ENCODE results near the gene MRPL24. TPM values are rescaled to one million over a fixed set of nuclear protein-coding genes. Genes with fewer than 3 reads are reported as not detected.

MRPL24 gene
- total RNA-seq (2022; extraction: Qiagen RNA extraction; ENCODE audit: low read depth): 176 to 207 TPM (median 198 TPM) in 5 replicates

DNA sequence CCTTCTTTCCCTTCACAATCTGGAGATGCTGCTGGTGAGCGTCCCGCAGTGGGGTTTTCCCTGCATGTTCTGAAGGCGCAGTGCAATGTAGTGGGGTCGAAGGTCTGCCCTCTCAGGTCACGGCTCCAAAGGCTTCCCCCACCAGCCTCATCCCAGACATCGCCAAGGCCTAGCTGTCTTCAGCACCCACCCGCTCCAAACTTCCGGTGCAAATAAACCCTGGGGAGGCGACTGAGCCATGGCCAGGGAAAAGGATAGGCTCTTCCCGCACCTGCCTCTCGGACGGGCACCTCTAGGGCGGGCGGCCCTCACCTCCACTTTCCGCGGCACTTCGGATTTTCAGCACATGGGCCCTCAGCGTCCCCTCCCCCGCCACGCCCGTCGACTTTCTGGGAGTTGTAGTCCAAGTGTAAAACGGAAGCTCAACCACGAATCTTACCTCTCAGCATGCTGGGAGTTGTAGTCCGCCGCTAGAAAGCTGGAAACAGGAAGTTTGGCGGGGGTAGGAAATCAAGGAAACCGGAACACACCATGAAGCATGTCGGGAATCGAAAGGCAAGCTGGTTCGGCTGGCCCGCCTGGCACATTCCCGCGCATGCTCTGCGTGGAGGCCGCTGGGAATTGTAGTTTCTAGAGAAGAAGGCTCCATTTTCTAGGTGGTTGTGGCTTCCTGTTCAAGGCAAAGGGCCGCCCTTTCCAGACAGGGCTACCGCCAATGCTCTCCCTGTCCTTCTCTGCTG lies at the start of gene MRPL24:
Gene MRPL24 (minus strand): TSS at position 348 of the 740 bp plus-strand sequence. CDS start 2,384 bp downstream, outside the sequence.

DNA sequence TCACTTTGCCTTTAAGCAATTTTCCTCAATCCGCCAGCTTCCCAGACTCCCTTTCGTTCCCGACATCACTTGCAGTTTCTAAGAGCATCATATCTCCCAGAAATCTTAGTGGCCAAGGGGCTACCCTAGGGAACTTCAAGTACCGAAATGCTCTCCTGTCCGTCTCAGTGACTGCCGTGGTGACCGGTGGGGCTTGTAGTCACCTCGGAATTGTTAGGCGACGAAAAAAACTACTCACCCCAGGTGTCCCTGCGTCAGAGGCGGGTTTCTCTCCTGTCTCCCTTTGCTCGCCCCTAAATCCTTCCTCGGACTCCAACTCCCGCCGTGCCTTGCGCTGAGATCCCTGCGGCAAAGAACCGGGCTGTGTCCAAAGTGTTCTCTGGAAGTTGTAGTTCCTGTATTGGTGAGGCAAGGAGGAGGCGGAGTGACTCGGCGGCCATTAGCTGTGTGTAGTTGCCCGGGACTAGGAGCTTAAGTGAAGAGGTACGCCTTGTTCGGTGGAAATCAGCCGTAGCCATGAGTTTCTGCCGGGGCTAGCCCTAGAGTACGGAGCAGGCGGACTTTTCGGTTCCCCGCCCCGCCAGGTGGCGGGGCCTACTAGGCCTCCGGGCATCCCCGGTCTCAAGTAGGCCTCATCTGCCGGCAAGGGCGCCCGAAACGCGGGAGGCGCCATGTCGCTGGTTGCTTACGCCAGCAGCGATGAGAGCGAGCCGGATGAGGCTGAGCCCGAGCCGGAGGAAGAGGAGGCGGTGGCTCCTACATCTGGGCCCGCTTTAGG lies 26.4 kb upstream of the MRPL24 start, which contains the start of gene PRCC:
Gene PRCC (plus strand): TSS at position 435 of the 778 bp plus-strand sequence. CDS start 237 bp downstream, at position 672.

DNA sequence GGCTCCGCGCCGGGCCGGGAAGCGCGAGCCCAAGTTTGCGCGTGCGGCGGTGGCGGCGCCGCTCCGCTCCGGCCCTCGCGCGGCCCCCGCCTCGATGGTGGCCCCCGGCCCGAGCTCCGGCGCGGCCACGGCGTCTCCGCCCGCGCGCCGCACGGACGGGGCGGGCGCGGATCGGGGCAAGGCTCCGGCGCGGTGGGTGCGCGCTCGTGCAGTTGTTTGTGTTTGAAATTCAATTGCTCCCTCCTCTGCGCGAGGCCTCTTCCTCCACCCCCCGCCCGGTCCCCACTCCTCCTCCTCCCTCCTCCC lies 10.5 kb upstream of the MRPL24 start, which contains the start of gene HDGF:
Gene HDGF (minus strand): TSS at position 225 of the 306 bp plus-strand sequence. CDS start 246 bp downstream, outside the sequence.

DNA sequence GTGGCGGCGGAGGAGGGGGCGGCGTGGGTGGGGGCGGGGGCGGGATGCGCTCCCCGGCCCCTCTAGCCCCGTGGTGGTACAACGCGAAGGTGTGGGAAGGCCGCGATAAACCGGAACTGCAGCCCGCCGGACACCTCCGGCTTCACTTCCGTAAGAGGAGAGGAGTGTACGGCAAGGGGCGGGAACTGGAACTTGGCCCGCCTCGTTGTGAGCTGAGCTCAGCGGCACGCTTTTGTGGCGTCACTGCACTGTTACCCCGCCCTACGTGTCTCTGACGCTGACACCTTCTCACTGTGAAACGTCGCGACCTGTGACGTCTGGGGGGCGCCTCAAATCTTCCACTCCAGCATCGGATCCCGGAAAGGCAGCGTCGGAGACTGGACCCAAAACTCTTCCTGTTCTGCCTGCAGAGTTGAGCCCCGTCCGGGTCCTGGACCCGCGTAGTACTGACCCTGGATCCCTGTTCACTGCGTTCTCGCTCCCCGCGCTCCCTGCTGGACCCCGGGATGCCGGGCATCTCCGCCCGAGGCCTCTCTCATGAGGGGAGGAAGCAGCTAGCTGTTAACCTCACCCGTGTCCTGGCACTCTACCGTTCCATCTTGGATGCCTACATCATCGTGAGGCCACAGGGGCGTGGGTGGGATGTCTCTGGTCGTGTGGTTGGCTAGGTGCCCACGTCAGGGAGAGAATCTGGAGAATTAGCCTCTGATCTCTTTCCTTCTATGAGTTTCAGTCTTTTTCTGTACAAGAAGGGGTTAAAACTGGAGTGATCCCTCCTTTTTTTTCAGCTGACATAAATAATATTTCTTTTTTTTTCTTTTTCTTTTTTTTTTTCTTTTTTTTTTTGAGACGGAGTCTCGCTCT lies 12.1 kb downstream of the MRPL24 start, which contains the start of gene ISG20L2:
Gene ISG20L2 (minus strand): TSS at position 168 of the 864 bp plus-strand sequence. CDS start 1,114 bp downstream, outside the sequence.

DNA sequence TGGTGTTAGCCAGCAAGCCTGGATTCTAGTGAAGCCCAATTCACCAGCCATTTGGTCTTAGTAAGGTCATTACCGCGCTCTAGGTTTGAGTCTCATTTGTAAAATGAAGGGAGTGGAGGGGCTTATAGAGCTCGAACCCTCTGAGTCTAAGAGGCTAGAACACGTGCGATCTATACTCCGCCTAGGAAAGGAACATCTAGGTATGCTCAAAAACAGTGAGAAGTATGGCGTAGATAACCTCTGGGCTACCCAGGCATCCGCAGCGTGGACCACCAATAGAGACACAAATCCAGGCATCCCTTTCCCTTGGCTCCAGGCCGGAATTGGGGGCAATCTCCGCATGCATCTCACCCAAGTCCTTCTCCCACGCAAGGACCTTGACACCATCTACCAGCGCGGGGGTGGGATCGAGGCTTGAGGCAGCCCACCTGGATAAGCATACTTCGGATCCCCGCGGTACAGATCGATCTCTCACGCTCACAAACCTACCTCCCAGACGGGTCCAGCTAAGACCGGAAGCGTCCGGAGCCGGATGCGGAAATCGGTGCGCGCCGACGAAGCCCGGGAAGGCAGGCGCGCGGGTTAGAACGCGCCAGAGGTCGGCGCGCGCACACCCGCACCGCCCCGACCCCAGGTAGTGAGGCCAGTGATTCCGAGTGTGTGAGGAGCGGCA lies 12.8 kb downstream of the MRPL24 start, which contains the start of gene METTL25B:
Gene METTL25B (plus strand): TSS at position 544 of the 673 bp plus-strand sequence. CDS start 636 bp downstream, outside the sequence.

DNA sequence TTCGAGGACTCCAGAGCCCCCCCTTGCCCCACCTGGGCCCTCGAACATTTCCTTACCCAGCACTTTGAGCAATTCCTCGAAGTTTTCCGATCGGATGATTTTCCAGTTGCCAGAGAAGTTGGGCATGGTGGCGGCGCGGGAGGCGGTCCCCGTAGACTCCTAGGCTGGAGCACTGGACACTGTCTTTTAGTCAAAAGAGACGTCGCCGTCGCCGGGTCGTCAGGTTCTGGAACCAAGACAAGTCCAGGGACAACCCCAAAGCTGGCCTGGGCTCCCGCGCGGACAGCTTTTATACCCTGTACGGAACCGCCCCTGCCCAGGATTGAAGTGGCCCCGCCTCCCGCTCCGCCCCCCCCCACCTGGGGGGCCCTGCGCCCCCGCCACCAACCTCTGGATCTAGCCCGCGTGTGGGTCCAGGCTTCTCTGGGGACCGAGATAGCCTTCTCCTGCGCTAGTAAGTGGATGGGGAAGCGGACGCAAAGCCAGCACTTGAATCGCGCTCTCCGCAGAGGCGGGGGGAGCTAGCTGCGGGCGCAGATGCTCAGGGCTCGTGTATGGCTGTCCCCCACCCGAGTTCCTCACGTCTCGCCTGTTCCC lies 35.5 kb downstream of the MRPL24 start, which contains the start of gene CRABP2:
Gene CRABP2 (minus strand): TSS at position 263 of the 597 bp plus-strand sequence. CDS start 137 bp downstream, at position 126.

Other genes with a start within 250 kb of the MRPL24 start
- 24.4 to 37.4 TPM (median 33.9 TPM) in 5 replicates for gene MEF2D, start 240.3 kb downstream of the MRPL24 start, total RNA-seq (2022; extraction: Qiagen RNA extraction; ENCODE audit: low read depth)
- 13.6 to 17.9 TPM (median 15.8 TPM) in 5 replicates for gene IQGAP3, start 168.5 kb downstream of the MRPL24 start, total RNA-seq (2022; extraction: Qiagen RNA extraction; ENCODE audit: low read depth)
- gene TTC24, start 161.4 kb downstream of the MRPL24 start, total RNA-seq (2022; extraction: Qiagen RNA extraction; ENCODE audit: low read depth): not detected in 5 replicates
- gene NAXE, start 149.3 kb downstream of the MRPL24 start, total RNA-seq (2022; extraction: Qiagen RNA extraction; ENCODE audit: low read depth): 131 to 175 TPM (median 166 TPM) in 5 replicates
- 65.0 to 92.5 TPM (median 74.0 TPM) in 5 replicates for gene GPATCH4, start 139.6 kb downstream of the MRPL24 start, total RNA-seq (2022; extraction: Qiagen RNA extraction; ENCODE audit: low read depth)
- 0.03 TPM in 1 of 5 replicates, not detected in the others for gene HAPLN2, start 121.7 kb downstream of the MRPL24 start, total RNA-seq (2022; extraction: Qiagen RNA extraction; ENCODE audit: low read depth)
- gene BCAN, start 99.0 kb downstream of the MRPL24 start, total RNA-seq (2022; extraction: Qiagen RNA extraction; ENCODE audit: low read depth): 0.08 to 0.12 TPM in 2 of 5 replicates, not detected in the others
- gene NES, start 63.7 kb downstream of the MRPL24 start, total RNA-seq (2022; extraction: Qiagen RNA extraction; ENCODE audit: low read depth): 1.2 to 1.4 TPM (median 1.4 TPM) in 5 replicates
- gene CRABP2, start 35.5 kb downstream of the MRPL24 start, total RNA-seq (2022; extraction: Qiagen RNA extraction; ENCODE audit: low read depth): 9.5 to 13.7 TPM (median 12.0 TPM) in 5 replicates
- gene METTL25B, start 12.6 kb downstream of the MRPL24 start, total RNA-seq (2022; extraction: Qiagen RNA extraction; ENCODE audit: low read depth): 20.1 to 30.3 TPM (median 25.1 TPM) in 5 replicates
- gene ISG20L2, start 12.3 kb downstream of the MRPL24 start, total RNA-seq (2022; extraction: Qiagen RNA extraction; ENCODE audit: low read depth): 43.8 to 50.8 TPM (median 45.5 TPM) in 5 replicates
- 447 to 471 TPM (median 466 TPM) in 5 replicates for gene HDGF, start 10.6 kb upstream of the MRPL24 start, total RNA-seq (2022; extraction: Qiagen RNA extraction; ENCODE audit: low read depth)
- 73.2 to 83.6 TPM (median 74.3 TPM) in 5 replicates for gene PRCC, start 26.4 kb upstream of the MRPL24 start, total RNA-seq (2022; extraction: Qiagen RNA extraction; ENCODE audit: low read depth)
- gene SH2D2A, start 75.8 kb upstream of the MRPL24 start, total RNA-seq (2022; extraction: Qiagen RNA extraction; ENCODE audit: low read depth): 3.6 to 5.2 TPM (median 4.1 TPM) in 5 replicates
- not detected in 5 replicates for gene INSRR, start 118.0 kb upstream of the MRPL24 start, total RNA-seq (2022; extraction: Qiagen RNA extraction; ENCODE audit: low read depth)
- 0.08 to 0.16 TPM (median 0.10 TPM) in 4 of 5 replicates, not detected in the other for gene NTRK1, start 119.8 kb upstream of the MRPL24 start, total RNA-seq (2022; extraction: Qiagen RNA extraction; ENCODE audit: low read depth)
- 9.3 to 11.4 TPM (median 9.9 TPM) in 5 replicates for gene PEAR1, start 152.6 kb upstream of the MRPL24 start, total RNA-seq (2022; extraction: Qiagen RNA extraction; ENCODE audit: low read depth)
- gene LRRC71, start 179.5 kb upstream of the MRPL24 start, total RNA-seq (2022; extraction: Qiagen RNA extraction; ENCODE audit: low read depth): 0.15 to 0.24 TPM (median 0.17 TPM) in 4 of 5 replicates, not detected in the other